ENCODE results near the gene NFU1.

Gene NFU1

GRCh38 chr2:69436938-69437750 lies at the start of gene NFU1:
NFU1 (minus strand) TSS chr2:69437435; CDS start chr2:69437422, 13 bp downstream.
- DNase-seq = peak; percentile 62

- peak; percentile 55 for DNase-seq
These were observed 46.5 kb upstream of the NFU1 start for GRCh38 chr2:69483696-69484095.

GRCh38 chr2:69483024-69483423 lies 45.8 kb upstream of the NFU1 start:
- DNase-seq = no peak

- DNase-seq = no peak
These were observed 45.2 kb upstream of the NFU1 start for GRCh38 chr2:69482471-69482870.

GRCh38 chr2:69481421-69481820 lies 44.2 kb upstream of the NFU1 start:
- no peak for DNase-seq

GRCh38 chr2:69477627-69478026 lies 40.4 kb upstream of the NFU1 start:
- DNase-seq = no peak

GRCh38 chr2:69474688-69475087 lies 37.5 kb upstream of the NFU1 start:
- DNase-seq = no peak

- DNase-seq = no peak
These were observed 34.6 kb upstream of the NFU1 start for GRCh38 chr2:69471793-69472192.

- DNase-seq = no peak
These were observed 33.7 kb upstream of the NFU1 start for GRCh38 chr2:69470911-69471310.

GRCh38 chr2:69469784-69470183 lies 32.5 kb upstream of the NFU1 start:
- DNase-seq = no peak

GRCh38 chr2:69469375-69469774 lies 32.1 kb upstream of the NFU1 start:
- DNase-seq = no peak

- no peak for DNase-seq
These were observed 29.5 kb upstream of the NFU1 start for GRCh38 chr2:69466728-69467127.

- DNase-seq = no peak
These were observed 28.6 kb upstream of the NFU1 start for GRCh38 chr2:69465513-69466456.

- no peak for DNase-seq
These were observed 27.3 kb upstream of the NFU1 start for GRCh38 chr2:69464575-69464974.

GRCh38 chr2:69462780-69463179 lies 25.5 kb upstream of the NFU1 start:
- DNase-seq = no peak

GRCh38 chr2:69461404-69461803 lies 24.2 kb upstream of the NFU1 start:
- DNase-seq = no peak

- no peak for DNase-seq
These were observed 22.7 kb upstream of the NFU1 start for GRCh38 chr2:69459936-69460335.

- no peak for DNase-seq
These were observed 19.8 kb upstream of the NFU1 start for GRCh38 chr2:69456950-69457445.

- no peak for DNase-seq
These were observed 18.9 kb upstream of the NFU1 start for GRCh38 chr2:69456154-69456553.

- DNase-seq = no peak
These were observed 17.7 kb upstream of the NFU1 start for GRCh38 chr2:69454976-69455375.

- DNase-seq = no peak
These were observed 16.4 kb upstream of the NFU1 start for GRCh38 chr2:69453475-69454129.

GRCh38 chr2:69452687-69453086 lies 15.5 kb upstream of the NFU1 start:
- DNase-seq = no peak

GRCh38 chr2:69450735-69451416 lies 13.6 kb upstream of the NFU1 start:
- DNase-seq = no peak

Data from NCI-H2081 treated with DMSO at 0.1 percent for 48 hours (cell line).